Measurements from ENCODE around the gene TTLL4.

DNA sequence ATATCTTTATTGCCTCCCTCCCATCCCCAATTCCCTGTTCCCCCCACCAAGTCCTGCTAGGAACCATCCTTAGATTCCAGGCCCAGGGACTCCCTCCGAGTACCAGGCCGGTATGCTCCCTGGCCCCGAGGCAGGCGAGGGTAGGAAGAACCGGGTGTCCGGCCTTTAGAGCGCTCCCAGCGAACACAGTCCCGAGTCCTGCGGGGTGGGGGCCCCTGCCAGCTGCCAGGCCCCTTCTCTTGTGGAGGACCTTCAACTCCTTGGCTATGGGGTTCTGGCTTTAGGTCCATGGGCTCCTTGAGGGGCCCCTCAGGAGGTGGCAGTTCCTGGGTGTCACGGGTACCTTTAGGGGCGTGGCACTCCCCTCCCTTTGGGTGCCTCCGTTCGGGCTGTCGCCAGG, 46.7 kb upstream of the TTLL4 start:
- TF ChIP-seq, protein P1, sequence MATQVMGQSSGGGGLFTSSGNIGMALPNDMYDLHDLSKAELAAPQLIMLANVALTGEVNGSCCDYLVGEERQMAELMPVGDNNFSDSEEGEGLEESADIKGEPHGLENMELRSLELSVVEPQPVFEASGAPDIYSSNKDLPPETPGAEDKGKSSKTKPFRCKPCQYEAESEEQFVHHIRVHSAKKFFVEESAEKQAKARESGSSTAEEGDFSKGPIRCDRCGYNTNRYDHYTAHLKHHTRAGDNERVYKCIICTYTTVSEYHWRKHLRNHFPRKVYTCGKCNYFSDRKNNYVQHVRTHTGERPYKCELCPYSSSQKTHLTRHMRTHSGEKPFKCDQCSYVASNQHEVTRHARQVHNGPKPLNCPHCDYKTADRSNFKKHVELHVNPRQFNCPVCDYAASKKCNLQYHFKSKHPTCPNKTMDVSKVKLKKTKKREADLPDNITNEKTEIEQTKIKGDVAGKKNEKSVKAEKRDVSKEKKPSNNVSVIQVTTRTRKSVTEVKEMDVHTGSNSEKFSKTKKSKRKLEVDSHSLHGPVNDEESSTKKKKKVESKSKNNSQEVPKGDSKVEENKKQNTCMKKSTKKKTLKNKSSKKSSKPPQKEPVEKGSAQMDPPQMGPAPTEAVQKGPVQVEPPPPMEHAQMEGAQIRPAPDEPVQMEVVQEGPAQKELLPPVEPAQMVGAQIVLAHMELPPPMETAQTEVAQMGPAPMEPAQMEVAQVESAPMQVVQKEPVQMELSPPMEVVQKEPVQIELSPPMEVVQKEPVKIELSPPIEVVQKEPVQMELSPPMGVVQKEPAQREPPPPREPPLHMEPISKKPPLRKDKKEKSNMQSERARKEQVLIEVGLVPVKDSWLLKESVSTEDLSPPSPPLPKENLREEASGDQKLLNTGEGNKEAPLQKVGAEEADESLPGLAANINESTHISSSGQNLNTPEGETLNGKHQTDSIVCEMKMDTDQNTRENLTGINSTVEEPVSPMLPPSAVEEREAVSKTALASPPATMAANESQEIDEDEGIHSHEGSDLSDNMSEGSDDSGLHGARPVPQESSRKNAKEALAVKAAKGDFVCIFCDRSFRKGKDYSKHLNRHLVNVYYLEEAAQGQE (IDR thresholded peaks at IDR 0.05; ENCODE audit: low read depth), result no peak
- TF ChIP-seq, protein P2, sequence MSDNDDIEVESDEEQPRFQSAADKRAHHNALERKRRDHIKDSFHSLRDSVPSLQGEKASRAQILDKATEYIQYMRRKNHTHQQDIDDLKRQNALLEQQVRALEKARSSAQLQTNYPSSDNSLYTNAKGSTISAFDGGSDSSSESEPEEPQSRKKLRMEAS (IDR thresholded peaks at IDR 0.05), result no peak
- no peak for TF ChIP-seq TAF1 (IDR thresholded peaks at IDR 0.05; ENCODE audit: low read depth)
- TF ChIP-seq CREB1 (IDR thresholded peaks at IDR 0.05; ENCODE audit: low read depth), result no peak
- TF ChIP-seq, protein P3, sequence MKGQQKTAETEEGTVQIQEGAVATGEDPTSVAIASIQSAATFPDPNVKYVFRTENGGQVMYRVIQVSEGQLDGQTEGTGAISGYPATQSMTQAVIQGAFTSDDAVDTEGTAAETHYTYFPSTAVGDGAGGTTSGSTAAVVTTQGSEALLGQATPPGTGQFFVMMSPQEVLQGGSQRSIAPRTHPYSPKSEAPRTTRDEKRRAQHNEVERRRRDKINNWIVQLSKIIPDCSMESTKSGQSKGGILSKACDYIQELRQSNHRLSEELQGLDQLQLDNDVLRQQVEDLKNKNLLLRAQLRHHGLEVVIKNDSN (IDR thresholded peaks at IDR 0.05), result no peak
- no peak for TF ChIP-seq EP300 (IDR thresholded peaks at IDR 0.05; ENCODE audit: borderline replicate concordance)
- TF ChIP-seq FOXM1 (IDR thresholded peaks at IDR 0.05; ENCODE audit: borderline replicate concordance, low read depth), result no peak
- no peak for TF ChIP-seq RAD21 (IDR thresholded peaks at IDR 0.05; ENCODE audit: low read depth)
- TF ChIP-seq ZBTB7A (IDR thresholded peaks at IDR 0.05; ENCODE audit: low read depth), result no peak
